Right ventricle myocardium inferior (tissue), 1 donor: ENCODE measurements around the gene PARP12. TPM values are rescaled to one million over a fixed set of nuclear protein-coding genes. Genes with fewer than 3 reads are reported as not detected.
A peak's percentile ranks its signal among the peaks of the same experiment; 100 is the strongest.

ENCODE experiments used
- ATAC-seq: fragments of 200-7000 bp; cut with Tn5 transposase; one replicate; pipeline ENCODE4 v1.9.1; 2020; ENCODE audit warnings: mild to moderate bottlenecking, moderate library complexity
- DNase-seq: peaks from one replicate; pipeline ENCODE4 v3.0.0; 2021; ENCODE audit errors: missing footprints
- intact Hi-C: fragments of 100-400 bp; cut with DNase I; formaldehyde crosslinking; loops from one replicate; pipeline ENCODE4 v1.11.0; 2022
- total RNA-seq: library from RNA; stranded (reverse); fragmentation: NEBNext Ultra II Directional; extraction: Animal tissue kit (Norgen Biotek cat#: 25700); gene quantifications from one replicate; pipeline ENCODE4 v1.2.1, GENCODE V29; 2021
- donor health status: DM: no; HTN: yes; CAD: no; lungs with severe emphysema.

Gene PARP12
- total RNA-seq, 1 donor from 2014 or later: 13.2 TPM

DNA sequence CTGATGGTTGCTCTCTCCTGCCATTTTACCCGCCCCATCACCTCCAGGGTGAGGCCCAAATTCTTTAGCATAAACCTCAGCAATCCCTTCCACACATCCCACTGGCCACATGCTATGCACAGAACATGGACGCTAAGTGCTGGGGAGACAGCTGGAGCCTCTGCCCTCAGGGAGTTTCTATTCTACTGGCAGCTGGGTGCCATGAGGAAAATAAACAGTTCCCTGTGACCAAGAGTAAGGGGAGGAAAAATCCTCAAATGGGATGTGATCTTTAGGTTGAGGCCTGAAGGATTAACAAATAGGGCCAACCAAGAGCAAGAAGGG, 1.2 kb downstream of the PARP12 start:
- intact Hi-C loops: loop anchor here (2.0 kb wide), 1 partner anchor 113 kb away; no protein-coding TSS in a partner anchor
- ATAC-seq: no peak
- no peak for DNase-seq

DNA sequence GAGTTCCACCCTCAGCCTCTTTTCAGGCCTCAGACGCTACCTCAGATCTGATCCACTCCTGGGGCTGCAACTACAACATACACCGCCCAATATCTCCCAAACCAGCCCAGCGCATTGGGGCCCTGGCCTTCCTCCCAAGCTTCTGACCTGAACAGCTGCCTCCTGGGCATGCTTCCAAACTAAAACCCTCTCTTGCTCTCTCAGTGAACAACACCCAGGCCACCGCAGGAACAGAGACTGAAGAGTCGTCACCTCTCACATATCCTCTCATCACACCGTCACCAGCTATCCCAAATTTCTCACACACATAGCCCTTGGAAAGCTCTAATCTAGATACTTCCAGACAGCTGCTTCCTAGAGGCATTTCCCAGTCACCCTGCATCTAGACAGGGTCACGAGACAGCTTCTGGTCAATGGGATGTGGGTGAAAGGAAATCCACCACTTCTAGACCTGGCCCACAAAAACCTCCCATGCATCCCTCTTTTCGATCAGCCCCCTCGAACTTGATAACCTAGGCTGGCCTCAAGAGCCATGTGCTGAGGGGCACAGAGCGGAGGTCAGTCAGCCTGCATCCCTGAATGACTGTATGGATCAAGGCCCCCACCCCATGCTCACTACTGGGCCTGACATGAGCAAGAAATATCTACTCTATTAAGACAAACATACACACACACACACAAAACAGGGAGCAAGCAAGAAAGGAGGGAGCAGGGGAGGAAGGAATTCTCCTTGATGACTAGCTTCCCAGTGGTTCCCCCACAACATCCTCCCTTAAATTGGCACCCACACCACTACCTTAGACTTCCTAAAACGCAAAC, 1.8 kb downstream of the PARP12 start:
- peak; percentile 47 for ATAC-seq
- intact Hi-C loops: loop anchor here (2.0 kb wide), 1 partner anchor 114 kb away; no protein-coding TSS in a partner anchor
- DNase-seq: peak; percentile 75

DNA sequence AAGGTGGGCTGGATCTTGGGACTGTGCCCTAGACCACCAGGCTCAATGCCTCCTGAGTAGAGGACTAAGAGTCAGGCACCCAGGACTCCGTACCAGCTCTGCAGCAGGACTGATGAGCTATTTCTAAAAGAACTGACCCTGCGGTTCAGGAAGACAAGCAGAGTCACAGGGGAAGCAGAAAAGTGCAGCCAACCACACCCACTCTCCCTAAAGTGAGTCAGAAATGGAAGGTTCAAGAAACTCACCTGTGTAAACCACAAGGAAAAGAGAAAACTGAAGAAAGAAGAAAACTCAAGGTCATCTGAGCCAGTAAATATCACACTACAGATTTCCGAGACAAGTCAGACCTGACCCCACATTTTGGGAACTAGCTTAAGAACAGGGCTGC, 2.5 kb downstream of the PARP12 start:
- intact Hi-C loops: loop anchor here (2.0 kb wide), 1 partner anchor 115 kb away; no protein-coding TSS in a partner anchor
- ATAC-seq (no peak), DNase-seq (no peak)

DNA sequence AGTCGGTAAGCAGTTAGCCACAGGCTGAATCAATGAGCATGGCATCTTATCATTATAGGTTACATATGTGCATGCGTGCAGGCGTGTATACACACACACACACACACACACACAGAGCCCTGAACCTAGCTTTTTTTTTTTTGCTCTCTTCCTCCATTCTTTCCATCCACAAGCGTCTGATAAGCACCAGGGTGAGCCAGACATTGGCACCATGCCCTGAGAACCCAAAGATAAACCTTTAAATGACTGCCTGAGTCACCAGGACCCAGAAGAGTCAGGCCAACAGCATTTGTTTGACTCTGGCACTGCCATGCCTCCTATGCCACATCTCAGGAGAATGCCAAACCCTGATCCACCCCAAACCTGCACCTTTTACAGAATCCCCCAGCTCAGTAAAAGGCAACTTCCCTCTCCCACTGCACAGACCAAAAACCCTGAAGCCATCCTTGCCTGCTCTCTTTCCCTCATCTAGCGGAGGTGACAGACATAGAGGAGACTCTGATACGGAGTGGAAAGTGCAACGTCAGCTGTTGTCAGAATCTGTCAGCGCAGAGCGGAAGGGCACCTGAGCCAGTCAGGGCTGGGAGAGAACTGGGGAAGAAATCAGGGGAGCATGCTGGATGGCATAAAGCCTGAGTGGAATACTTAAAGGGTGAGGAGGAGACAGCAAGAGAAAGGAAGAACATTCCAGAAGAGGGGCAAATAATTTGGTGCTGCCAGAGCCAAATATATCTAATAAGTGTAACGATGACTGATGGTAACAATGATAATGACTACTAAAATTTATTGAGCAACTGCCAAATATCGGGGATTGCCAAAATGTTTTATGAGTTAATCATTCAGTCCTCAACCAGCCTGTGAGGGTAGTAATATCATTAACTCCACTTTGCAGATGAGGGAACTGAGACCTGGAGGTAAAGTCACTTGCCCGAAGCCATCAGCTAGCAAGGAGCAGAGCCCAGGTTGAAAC, 3.2 kb downstream of the PARP12 start:
- no peak for DNase-seq
- ATAC-seq: peak; percentile 35
- intact Hi-C loops: loop anchor here (2.0 kb wide), 1 partner anchor 115 kb away; no protein-coding TSS in a partner anchor

DNA sequence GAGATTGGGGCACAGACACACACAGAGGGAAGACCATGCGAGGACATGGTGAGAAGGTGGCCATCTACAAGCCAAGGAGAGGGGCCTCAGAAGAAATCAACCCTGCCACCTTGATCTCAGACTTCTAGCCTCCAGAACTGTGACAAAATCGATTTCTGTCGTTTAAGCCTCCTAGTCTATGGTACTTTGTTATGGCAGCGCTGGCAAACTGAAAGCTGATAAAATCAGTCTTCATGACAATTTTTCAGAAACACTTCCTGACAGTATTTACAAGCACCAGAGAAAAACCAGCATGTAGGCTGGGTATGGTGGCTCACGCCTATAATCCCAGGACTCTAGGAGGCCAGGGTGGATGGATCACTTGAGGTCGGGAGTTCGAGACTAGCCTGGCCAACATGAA, 4.2 kb downstream of the PARP12 start:
- DNase-seq: no peak
- no peak for ATAC-seq
- intact Hi-C loops: no loop called here

DNA sequence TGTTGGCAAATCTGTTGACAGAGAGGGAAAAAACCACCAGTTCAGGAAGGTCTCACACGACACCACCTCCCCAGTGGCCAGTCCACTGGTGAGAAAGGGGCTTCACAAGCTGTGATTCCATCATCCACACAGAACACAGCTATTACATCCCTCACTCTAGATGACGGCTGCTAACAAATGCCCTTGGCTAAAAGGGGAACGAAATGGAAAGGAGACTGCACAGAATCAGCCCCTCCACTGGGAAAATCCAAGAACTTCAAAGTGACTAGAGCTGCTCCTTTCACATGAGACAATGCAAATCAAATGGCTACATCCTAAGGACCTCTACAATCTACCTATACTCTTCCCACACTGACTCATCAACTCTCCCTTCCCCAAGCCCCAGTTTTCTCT, 5.6 kb downstream of the PARP12 start:
- intact Hi-C loops: no loop called here
- ATAC-seq (no peak), DNase-seq (no peak)

DNA sequence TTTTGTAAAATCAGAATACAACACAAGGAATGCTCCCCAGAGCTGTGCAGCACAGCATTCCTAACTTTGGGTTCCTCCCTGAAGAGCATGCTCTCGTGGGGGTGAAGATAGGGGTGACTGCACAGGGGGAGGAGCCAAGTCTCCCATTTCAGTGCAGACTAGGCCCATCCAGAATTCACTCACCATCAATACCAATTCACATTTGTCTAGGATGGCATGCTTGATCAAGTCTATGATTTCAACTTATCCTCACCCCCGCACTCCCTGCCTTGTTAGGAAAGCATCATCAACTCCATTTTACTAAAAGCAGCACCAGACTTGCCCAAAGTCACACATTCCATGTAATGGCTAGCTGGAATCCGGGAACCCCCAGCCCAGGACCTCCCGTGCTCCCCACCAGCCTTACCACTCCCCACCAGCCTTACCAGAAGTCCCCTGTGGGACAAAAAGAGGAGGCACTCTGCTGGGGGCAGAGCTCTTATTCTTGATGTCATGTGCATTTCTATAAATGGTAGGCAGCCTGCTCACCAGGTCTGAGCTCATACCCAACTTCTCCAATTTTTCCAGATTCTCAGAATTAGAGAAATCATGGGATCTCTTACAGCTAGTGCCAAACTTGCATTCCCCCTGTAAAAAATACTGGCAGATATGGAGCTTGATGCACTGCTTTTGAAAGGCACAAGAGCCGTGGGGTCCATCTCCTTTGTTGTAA, 6.2 kb downstream of the PARP12 start:
- ATAC-seq: no peak
- intact Hi-C loops: no loop called here

DNA sequence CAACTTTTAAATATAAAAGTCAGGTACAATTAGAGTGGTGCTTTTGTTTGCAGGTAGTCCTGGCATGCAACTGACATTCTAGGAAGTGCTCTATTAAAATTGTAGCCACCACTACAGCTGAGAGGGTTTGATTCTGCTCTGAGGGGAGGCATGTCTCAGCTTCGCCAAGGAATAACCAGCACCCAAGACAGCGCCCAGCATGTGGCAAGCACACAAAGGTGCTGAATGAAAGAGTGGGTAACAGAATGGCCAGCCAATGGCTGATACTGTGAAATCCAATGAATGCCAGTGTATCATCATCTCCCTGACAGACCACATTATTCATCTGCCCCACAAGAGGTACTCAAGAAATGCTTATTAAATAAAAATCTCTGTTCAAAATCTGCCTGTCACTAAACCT, 6.9 kb downstream of the PARP12 start:
- intact Hi-C loops: no loop called here
- DNase-seq (no peak), ATAC-seq (no peak)

More for the DNA sequence above, 6.2 kb downstream of the PARP12 start:
- DNase-seq: no peak

DNA sequence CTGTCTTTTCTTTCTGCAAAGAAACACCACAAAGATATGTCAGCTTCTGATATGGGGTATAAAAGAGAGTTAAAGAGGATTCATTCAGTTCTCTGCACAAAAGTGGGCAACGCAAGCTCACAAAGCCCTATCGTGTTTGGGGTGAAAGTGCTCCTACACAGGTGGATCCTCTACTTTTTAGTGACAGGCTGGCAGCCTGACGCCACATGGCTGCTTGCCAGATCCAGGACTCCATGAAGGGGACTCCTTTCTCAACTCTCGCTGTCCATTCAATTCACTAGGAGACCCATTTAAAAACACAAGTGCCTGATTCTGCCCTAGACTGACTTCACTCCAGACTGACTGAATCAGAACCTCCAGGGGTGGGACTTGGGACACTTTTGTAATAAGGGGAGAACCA, 8.0 kb downstream of the PARP12 start:
- no peak for ATAC-seq
- intact Hi-C loops: no loop called here
- DNase-seq: no peak

DNA sequence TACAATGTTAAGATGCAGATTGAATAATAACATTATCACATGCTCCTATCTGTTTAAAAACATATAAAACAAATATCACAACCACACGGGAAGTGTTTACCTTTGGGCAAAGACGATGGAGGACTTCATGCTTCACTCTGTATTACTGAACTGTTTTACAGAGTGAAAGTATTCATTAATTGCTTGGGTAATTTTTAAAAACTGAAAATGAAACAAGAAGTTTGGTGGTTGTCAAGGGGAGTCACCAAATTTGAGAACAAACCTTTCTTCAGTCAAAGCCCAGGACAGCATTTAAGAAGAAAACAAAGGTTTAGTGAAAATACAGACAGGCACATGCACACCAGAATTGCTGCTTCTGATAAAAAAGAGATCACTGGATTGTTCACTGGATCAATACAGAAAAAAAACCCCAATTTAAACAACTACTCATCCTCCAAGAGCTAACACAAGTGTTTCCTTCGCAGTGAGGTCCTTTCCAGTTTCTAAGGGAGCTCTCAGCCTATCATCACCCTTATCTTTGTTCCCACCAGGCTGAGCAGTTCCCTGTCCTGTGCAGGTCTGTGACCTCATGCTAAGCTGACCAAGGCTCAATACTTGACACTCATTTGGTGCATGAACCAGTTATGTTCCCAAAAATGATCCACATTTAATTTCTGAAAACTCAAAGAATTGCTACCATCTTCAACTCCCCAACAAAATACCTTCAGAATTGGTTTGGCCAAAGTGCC, 8.8 kb downstream of the PARP12 start:
- intact Hi-C loops: no loop called here
- ATAC-seq (no peak), DNase-seq (no peak)

DNA sequence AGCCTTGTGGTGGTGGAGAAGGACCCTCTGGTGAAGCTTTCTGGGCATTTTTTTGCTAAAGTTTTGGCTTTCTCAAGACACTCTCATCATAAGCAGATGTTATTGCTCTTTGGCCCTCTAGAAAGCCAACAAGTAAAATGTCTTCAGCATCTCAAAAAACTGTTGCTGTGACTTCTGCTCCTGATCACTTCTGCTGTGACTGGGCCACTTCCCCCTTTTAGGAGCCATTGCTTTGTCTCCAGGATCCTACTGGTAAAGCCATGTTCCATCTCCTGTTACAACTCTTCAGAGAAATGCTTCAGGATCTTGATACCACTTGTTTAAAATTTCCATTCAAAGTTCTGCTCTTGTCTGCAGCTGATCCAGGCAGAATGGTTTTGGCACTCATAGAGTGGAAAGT, 10.9 kb downstream of the PARP12 start:
- intact Hi-C loops: no loop called here
- no peak for ATAC-seq
- no peak for DNase-seq

DNA sequence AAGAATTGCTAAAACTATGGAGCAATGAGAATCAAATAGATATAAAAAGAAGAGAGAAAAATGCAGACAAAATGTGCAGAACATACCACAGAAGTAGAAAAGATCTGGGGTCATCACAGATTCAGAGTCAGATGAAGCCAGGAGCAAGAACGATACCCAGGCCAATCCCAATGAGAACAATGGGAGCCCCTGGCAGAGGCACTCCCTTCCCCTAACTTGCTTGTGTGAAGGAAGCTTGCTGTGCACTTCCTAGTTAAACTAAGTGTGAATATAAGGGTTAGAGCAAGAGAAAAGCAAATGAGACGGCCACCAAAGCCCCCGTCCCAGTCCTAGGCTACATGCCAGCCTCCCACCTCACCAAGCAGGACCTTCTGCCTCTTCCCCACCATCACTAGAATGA, 12.7 kb downstream of the PARP12 start:
- intact Hi-C loops: no loop called here
- DNase-seq (no peak), ATAC-seq (no peak)

DNA sequence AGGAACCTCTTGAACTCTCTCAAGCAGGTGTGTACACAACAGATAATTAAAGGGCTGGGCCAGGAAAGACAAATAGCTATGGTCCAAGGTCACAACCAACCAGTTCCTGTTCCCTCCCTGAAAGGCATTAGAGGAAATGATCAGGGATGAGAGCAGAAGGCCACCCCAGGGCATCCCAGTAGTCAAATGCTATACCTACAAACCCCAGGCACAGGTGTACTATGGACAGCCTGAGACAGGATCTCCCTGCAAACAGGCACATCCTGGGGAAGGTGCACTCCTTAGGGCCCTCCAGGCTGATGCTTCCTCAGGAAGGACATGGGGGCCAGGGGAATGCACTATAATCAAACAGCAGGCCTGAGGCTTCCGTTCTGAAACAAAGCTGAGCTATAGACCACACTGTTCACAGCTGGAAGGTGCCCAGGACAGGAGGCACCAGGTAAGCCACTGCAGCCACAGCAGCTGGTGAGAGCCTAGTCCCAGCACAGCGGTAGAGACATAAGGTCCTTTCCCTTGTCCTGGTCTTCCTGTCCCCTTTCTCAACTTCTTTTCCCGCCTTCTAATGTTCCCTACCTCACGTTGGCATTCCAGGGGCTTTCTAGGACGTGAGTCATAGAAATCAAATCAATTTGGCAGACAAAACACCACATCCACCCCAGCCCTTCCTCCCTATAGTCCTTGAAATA, 13.3 kb downstream of the PARP12 start:
- intact Hi-C loops: no loop called here
- no peak for ATAC-seq
- no peak for DNase-seq

DNA sequence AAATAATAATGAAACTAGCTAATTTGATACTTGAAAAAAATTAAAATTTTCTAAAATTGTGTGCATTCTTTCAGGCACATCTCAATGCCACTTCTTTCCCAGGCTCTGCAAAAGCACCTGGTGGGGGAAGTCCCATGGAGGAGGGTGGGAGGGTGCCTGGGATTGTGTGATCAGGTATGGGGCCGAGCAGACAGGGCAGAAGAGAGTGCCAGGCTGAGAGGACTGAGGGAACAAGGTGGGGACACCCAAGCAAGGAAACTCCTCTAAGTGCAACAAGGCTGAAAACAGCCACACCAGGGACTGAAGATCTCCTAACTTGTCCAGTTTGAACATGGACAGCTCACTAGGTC, 13.8 kb downstream of the PARP12 start:
- intact Hi-C loops: no loop called here
- no peak for ATAC-seq
- no peak for DNase-seq

DNA sequence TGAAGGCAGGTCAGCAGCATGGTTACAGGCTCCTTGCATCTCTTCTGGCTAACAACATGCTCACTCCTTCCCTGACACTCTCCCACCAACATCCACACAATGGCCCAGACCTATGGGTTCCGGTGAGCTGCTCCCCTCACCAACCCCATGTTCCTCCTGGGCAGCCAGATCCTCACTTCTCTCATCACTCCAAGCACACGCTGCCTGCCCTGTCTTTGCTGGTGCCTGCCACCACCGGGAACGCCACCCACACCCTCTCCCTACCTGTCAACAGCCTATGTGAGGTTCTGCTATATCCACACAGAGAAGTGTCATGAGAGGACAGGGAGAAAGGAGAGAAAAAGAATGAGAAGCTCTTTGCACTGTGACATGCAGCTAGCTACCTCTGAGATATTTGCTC, 14.6 kb downstream of the PARP12 start:
- ATAC-seq (peak; percentile 90), DNase-seq (no peak)
- intact Hi-C loops: no loop called here

DNA sequence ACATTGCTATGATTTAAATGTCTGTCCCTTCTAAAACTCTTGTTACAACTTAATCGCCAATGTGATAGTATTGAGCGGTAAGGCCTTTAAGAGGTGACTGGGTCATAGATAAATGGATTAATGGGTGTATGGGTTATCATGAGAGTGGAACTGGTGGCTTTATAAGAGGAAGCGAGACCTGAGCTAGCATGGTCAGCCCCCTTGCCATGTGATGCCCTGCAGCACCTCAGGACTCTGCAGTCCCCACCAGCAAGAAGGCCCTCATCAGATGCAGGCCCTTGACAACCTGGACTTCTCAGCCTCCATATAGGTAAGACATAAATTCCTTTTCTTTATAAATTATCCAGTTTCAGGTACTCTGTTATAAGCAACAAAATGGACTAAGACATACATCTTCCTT, 15.6 kb downstream of the PARP12 start:
- intact Hi-C loops: no loop called here
- no peak for DNase-seq

DNA sequence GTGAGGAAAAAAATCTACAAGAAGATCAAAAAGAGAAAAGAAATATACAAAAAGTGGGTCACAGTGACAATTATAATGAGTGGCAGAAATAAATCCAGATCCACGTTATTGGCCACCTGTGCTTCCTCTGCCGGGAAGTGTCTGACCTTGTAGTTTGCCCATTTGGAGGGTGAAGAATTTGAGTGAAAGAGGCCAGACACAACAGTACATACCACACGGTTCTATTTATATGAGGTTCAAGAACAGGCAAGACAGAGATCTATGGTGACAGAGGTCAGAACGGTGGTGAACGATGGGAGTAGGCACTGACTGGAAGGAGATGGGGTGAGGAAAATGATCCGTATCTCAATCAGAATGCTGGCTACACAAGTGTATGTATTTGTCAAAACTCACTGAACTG, 17.1 kb downstream of the PARP12 start:
- ATAC-seq: peak; percentile 62
- intact Hi-C loops: no loop called here
- DNase-seq: no peak

More for the DNA sequence above, 15.6 kb downstream of the PARP12 start:
- ATAC-seq: no peak

DNA sequence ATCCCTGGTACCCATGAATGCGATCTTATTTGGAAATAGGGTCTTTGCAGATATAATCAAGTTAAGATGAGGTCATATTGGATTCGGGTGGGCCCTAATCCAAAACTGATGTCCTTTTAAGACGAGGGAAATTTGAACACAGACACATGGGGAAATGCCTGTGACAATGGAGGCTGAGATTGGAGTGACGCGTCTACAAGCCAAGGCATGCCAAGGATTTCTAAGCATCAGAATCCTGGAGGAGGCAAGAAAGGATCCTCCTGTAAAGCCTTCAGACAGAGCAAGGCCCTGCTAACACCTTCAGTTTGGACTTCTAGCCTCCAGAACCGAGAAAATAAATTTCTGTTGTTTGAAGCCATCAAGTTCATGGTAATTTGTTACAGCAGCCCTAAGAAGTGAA, 18.5 kb downstream of the PARP12 start:
- no peak for ATAC-seq
- intact Hi-C loops: no loop called here

More for the DNA sequence above, 18.5 kb downstream of the PARP12 start:
- no peak for DNase-seq
